DLD1 (cell line): Measurements from ENCODE around the gene STUM.
"Not testable (repeated sequence)": the region's sequence is repeated elsewhere in the genome, so short reads cannot be mapped to it uniquely, and the experiment has no call there.

Experiments
- in situ Hi-C: cut with HindIII; loops from 2 replicates; pipeline ENCODE4 v1.10.0; 2017; ENCODE audit warnings: low sequenced_read_pairs

Gene STUM

GRCh38 chr1:226602186-226603021 lies 53.8 kb downstream of the STUM start:
- in situ Hi-C loops = loop anchor here (10.0 kb wide), 1 partner anchor 58 kb away; the partner anchor contains the start of gene STUM

GRCh38 chr1:226603022-226603857 lies 54.7 kb downstream of the STUM start:
- in situ Hi-C loops = loop anchor here (10.0 kb wide), 1 partner anchor 58 kb away; the partner anchor contains the start of gene STUM

- in situ Hi-C loops = loop anchor here (10.0 kb wide), 1 partner anchor 59 kb away; the partner anchor contains the start of gene STUM
Observed at GRCh38 chr1:226603858-226604559, 55.4 kb downstream of the STUM start.

GRCh38 chr1:226604560-226605317 lies 56.2 kb downstream of the STUM start:
- in situ Hi-C loops = loop anchor here (10.0 kb wide), 1 partner anchor 60 kb away; the partner anchor contains the start of gene STUM

GRCh38 chr1:226605318-226605950 lies 56.9 kb downstream of the STUM start:
- in situ Hi-C loops = loop anchor here (10.0 kb wide), 1 partner anchor 61 kb away; the partner anchor contains the start of gene STUM

GRCh38 chr1:226606311-226607267 lies 58.0 kb downstream of the STUM start:
- in situ Hi-C loops = loop anchor here (10.0 kb wide), 1 partner anchor 62 kb away; the partner anchor contains the start of gene STUM

GRCh38 chr1:226607268-226607660 lies 58.7 kb downstream of the STUM start:
- in situ Hi-C loops = loop anchor here (10.0 kb wide), 1 partner anchor 62 kb away; the partner anchor contains the start of gene STUM

GRCh38 chr1:226607821-226608220 lies 59.3 kb downstream of the STUM start:
- in situ Hi-C loops = loop anchor here (10.0 kb wide), 1 partner anchor 63 kb away; the partner anchor contains the start of gene STUM

- in situ Hi-C loops = loop anchor here (10.0 kb wide), 1 partner anchor 64 kb away; the partner anchor contains the start of gene STUM
Observed at GRCh38 chr1:226608699-226609505, 60.3 kb downstream of the STUM start.

GRCh38 chr1:226609836-226610455 lies 61.4 kb downstream of the STUM start:
- in situ Hi-C loops = loop anchor here (10.0 kb wide), 1 partner anchor 65 kb away; the partner anchor contains the start of gene STUM

- in situ Hi-C loops = no loop called here
Observed at GRCh38 chr1:226610671-226611070, 62.1 kb downstream of the STUM start.

- in situ Hi-C loops = no loop called here
Observed at GRCh38 chr1:226611301-226611700, 62.7 kb downstream of the STUM start.

GRCh38 chr1:226611980-226612379 lies 63.4 kb downstream of the STUM start:
- in situ Hi-C loops = not testable (repeated sequence)

GRCh38 chr1:226615876-226616275 lies 67.3 kb downstream of the STUM start:
- in situ Hi-C loops = no loop called here

GRCh38 chr1:226616636-226617035 lies 68.1 kb downstream of the STUM start:
- in situ Hi-C loops = no loop called here

GRCh38 chr1:226617109-226617508 lies 68.5 kb downstream of the STUM start:
- in situ Hi-C loops = no loop called here

- in situ Hi-C loops = not testable (repeated sequence)
Observed at GRCh38 chr1:226617719-226618118, 69.2 kb downstream of the STUM start.
